Measurements from ENCODE around the gene CREB5.

- TF ChIP-seq EP300 (IDR thresholded peaks at IDR 0.05; ENCODE audit: low read depth in 2 of 2, low read length in 2 of 2): no peak
- TF ChIP-seq EP300 (CRISPR knock-in tag; IDR thresholded peaks at IDR 0.05; ENCODE audit: borderline replicate concordance): no peak
- TF ChIP-seq ZBTB14 (CRISPR knock-in tag; IDR thresholded peaks at IDR 0.05): no peak
- TF ChIP-seq SALL1 (CRISPR knock-in tag; IDR thresholded peaks at IDR 0.05): no peak
- TF ChIP-seq ZNF574 (CRISPR knock-in tag; IDR thresholded peaks at IDR 0.05): no peak
- no peak for TF ChIP-seq POLR2AphosphoS5 (IDR thresholded peaks at IDR 0.05; ENCODE audit: low read depth, low read length)
- TF ChIP-seq ZNF7 (CRISPR knock-in tag; IDR thresholded peaks at IDR 0.05): no peak
- TF ChIP-seq POGK (CRISPR knock-in tag; conservative IDR thresholded peaks at IDR 0.05): no peak
- TF ChIP-seq SRF (IDR thresholded peaks at IDR 0.05; ENCODE audit: low read depth, low read length): no peak
These were observed 423.5 kb downstream of the CREB5 start for GRCh38 chr7:28835800-28836199.
